SK-N-MC (cell line): ENCODE measurements around the gene FKBP5.

Experiments used
- EZH2 ChIP-seq: fragments of 200-600 bp; sonication (generic); IDR thresholded peaks from one replicate; pipeline ENCODE4 v1.6.1; 2017; ENCODE audit warnings: antibody characterized with exemption
- FOXP2 ChIP-seq: optimal IDR thresholded peaks from 2 replicates; pipeline ENCODE3; 2011; ENCODE audit warnings: mild to moderate bottlenecking, moderate library complexity; ENCODE audit not compliant: insufficient read depth; ENCODE audit errors: extremely low read length, control extremely low read depth
- POLR2AphosphoS5 ChIP-seq: IDR thresholded peaks from 2 replicates; pipeline ENCODE4 v1.6.1; 2012; ENCODE audit warnings: mild to moderate bottlenecking, low read depth, low read length, borderline replicate concordance

- TF ChIP-seq EZH2: no peak
- TF ChIP-seq POLR2AphosphoS5: no peak
- no peak for TF ChIP-seq FOXP2
These were observed 66.4 kb downstream of the FKBP5 start for GRCh38 chr6:35622283-35622682.
